HepG2 (cell line): ENCODE results near the gene DLG2. TPM values are rescaled to one million over a fixed set of nuclear protein-coding genes. Genes with fewer than 3 reads are reported as not detected.

Experiments
- ATAC-seq: fragments of 200-7000 bp; cut with Tn5 transposase; 3 replicates; pipeline ENCODE4 v1.9.1; 2020; ENCODE audit warnings: mild to moderate bottlenecking, moderate library complexity
- BruUV-seq: library from RNA; stranded (reverse); fragments of 400-500 nt; replicated peaks from 2 replicates; lab custom pipeline; 2021; lab: Mats Ljungman, UMichigan
- CTCF ChIA-PET: fragments of 300-600 bp; formaldehyde crosslinking; extraction: SDS; loops from one replicate; lab custom pipeline; 2021; ENCODE audit warnings: low total read pairs, inconsistent platforms, low intra/inter-chr PET ratio; lab: Yijun Ruan, JAX
- POLR2A ChIA-PET: fragments of 350-600 bp; sonication (Branson Sonifier 250); formaldehyde crosslinking; loops from one replicate; lab custom pipeline; 2020; ENCODE audit warnings: antibody characterized with exemption, inconsistent platforms; lab: Yijun Ruan, JAX
- DNase-seq: peaks from one replicate; pipeline ENCODE4 v3.0.0-alpha.2; 2015; ENCODE audit warnings: low spot score
- FAIRE-seq: peaks from 3 replicates; lab custom pipeline; 2011; peaks lifted over from hg19 to GRCh38; lab: Jason Lieb, UNC
- H2AFZ ChIP-seq: one replicate; pipeline ENCODE4 v1.6.1; 2011; ENCODE audit warnings: low read length, inconsistent platforms
- H3K27ac ChIP-seq: fragments of 300-600 bp; 3 replicates; pipeline ENCODE4 v1.8.0; 2011; ENCODE audit warnings: mixed run types, mild to moderate bottlenecking, mixed read lengths, low read length, inconsistent platforms; ENCODE audit not compliant: insufficient read depth; ENCODE audit errors: extremely low read length
- H3K27me3 ChIP-seq, 2 experiments: fragments of 200-600 bp in 1 of 2; 2 replicates in 1 of 2; 3 replicates in 1 of 2; pipeline versions ENCODE4 v1.6.0 to v1.8.0; 2011; ENCODE audit warnings: low read length in 2 of 2, mild to moderate bottlenecking in 2 of 2, moderate library complexity in 2 of 2, inconsistent platforms in 1 of 2; ENCODE audit not compliant: insufficient read depth in 2 of 2, control insufficient read depth in 1 of 2
- H3K36me3 ChIP-seq, 2 experiments: fragments of 200-600 bp in 1 of 2; replicated peaks in 1 of 2; 2 replicates in 1 of 2; 3 replicates in 1 of 2; pipeline versions ENCODE4 v1.5.1 to v1.8.0; 2011; ENCODE audit warnings: low read length in 2 of 2, inconsistent platforms in 1 of 2; ENCODE audit not compliant: insufficient read depth in 2 of 2, control insufficient read depth in 1 of 2
- H3K4me1 ChIP-seq: 2 replicates; pipeline ENCODE4 v1.5.1; 2012; ENCODE audit warnings: low read length, inconsistent platforms; ENCODE audit not compliant: insufficient read depth
- H3K4me2 ChIP-seq: 2 replicates; pipeline ENCODE4 v1.6.0; 2011; ENCODE audit warnings: low read depth, low read length, inconsistent platforms
- H3K4me3 ChIP-seq, 3 experiments: fragments of 200-600 bp in 1 of 3; sonication (generic), shearing (Covaris generic) in 1 of 3; replicated peaks in 1 of 3; 2 replicates each; pipeline ENCODE4 v1.5.1; 2011 to 2016; ENCODE audit warnings: low read length in 3 of 3, inconsistent platforms in 2 of 3, low read depth in 2 of 3, mild to moderate bottlenecking in 2 of 3, control low read depth in 1 of 3, mixed read lengths in 1 of 3; ENCODE audit not compliant: insufficient read depth in 1 of 3
- H3K79me2 ChIP-seq: one replicate; pipeline ENCODE4 v1.6.1; 2011; ENCODE audit warnings: low read length, inconsistent platforms; ENCODE audit not compliant: insufficient read depth
- H3K9ac ChIP-seq: 2 replicates; pipeline ENCODE4 v1.6.0; 2011; ENCODE audit warnings: mild to moderate bottlenecking, low read depth, low read length, inconsistent platforms; ENCODE audit not compliant: insufficient read depth
- H3K9me3 ChIP-seq: 2 replicates; pipeline ENCODE4 v1.5.1; 2012; ENCODE audit warnings: mild to moderate bottlenecking, low read length
- H4K20me1 ChIP-seq: 2 replicates; pipeline ENCODE4 v1.6.0; 2011; ENCODE audit warnings: inconsistent platforms, mild to moderate bottlenecking, low read length, moderate library complexity; ENCODE audit not compliant: insufficient read depth
- CEBPB ChIP-seq: IDR thresholded peaks from 2 replicates; pipeline ENCODE4 v1.6.1; 2011; ENCODE audit warnings: low read depth, low read length, improper control_type of control experiment, borderline replicate concordance
- MAFF ChIP-seq: IDR thresholded peaks from 2 replicates; pipeline ENCODE4 v1.6.1; 2011; ENCODE audit warnings: low read depth, low read length, improper control_type of control experiment
- MAFK ChIP-seq, 2 experiments: IDR thresholded peaks in 1 of 2; conservative IDR thresholded peaks in 1 of 2; 2 replicates each; pipeline ENCODE4 v1.6.1; 2011; ENCODE audit warnings: improper control_type of control experiment in 2 of 2, low read length in 2 of 2
- MEIS2 ChIP-seq: sonication (generic); formaldehyde crosslinking; IDR thresholded peaks from 2 replicates; pipeline ENCODE4 v1.9.0; 2021; ENCODE audit warnings: mild to moderate bottlenecking, missing genetic modification reagents
- MXD3 ChIP-seq: IDR thresholded peaks from 2 replicates; pipeline ENCODE4 v1.6.1; 2016; ENCODE audit warnings: mild to moderate bottlenecking, missing biosample characterization, missing genetic modification reagents
- NFKB2 ChIP-seq: sonication (generic); formaldehyde crosslinking; IDR thresholded peaks from 2 replicates; pipeline ENCODE4 v1.4.0; 2020; ENCODE audit warnings: missing genetic modification reagents, borderline replicate concordance
- ZNF672 ChIP-seq: sonication (generic); formaldehyde crosslinking; IDR thresholded peaks from 2 replicates; pipeline ENCODE4 v1.8.1; 2022; ENCODE audit warnings: missing genetic modification reagents
- WGBS: methylation state at CpG from one replicate; pipeline ENCODE4 v1.1.6; 2017; ENCODE audit warnings: low lambda C conversion rate; 5-methylcytosine and 5-hydroxymethylcytosine counted together
- in situ Hi-C: cut with HindIII; loops from 2 replicates; pipeline ENCODE4 v1.10.0; 2017; ENCODE audit warnings: low pct_unique_long_range_greater_than_20kb; ENCODE audit not compliant: extremely low pct_ligation_motif_present
- intact Hi-C: fragments of 100-400 bp; cut with micrococcal nuclease; formaldehyde crosslinking; loops from one replicate; pipeline ENCODE4 v1.10.0; 2022; ENCODE audit not compliant: unreplicated experiment
- polyA plus RNA-seq, 8 experiments: library from polyadenylated mRNA; depleted of rRNA in 3 of 8; stranded (reverse) in 7 of 8; unstranded in 1 of 8; fragments of >200 nt; fragmentation: Illumina TruSeq in 4 of 8; extraction: Trizol in 4 of 8; gene quantifications; 2 replicates each; pipeline versions ENCODE4 v1.2.1 to v1.2.3, GENCODE V29; 2011 to 2016; ENCODE audit warnings: low read depth in 4 of 8, missing spikeins in 1 of 8, mixed read lengths in 1 of 8; ENCODE audit not compliant: insufficient read depth in 1 of 8
- total RNA-seq, 5 experiments: library from RNA; depleted of rRNA; stranded (reverse); fragments of >200 nt; fragmentation: Illumina TruSeq; extraction: Trizol; gene quantifications; 2 replicates each; pipeline ENCODE4 v1.2.3, GENCODE V29; 2016; ENCODE audit warnings: low read depth in 1 of 5
- TF ChIP-seq, protein P1 (sequence below): sonication (generic); formaldehyde crosslinking; IDR thresholded peaks from 2 replicates; pipeline ENCODE4 v1.5.1; 2020; ENCODE audit warnings: missing genetic modification reagents, mild to moderate bottlenecking, borderline replicate concordance

The DLG2 gene
- total and polyA plus RNA-seq, 2 of the 13 experiments (the other 11 are each of a cell fraction or from before 2014, with no cell fraction given), result 0.46 to 1.0 TPM

DNA sequence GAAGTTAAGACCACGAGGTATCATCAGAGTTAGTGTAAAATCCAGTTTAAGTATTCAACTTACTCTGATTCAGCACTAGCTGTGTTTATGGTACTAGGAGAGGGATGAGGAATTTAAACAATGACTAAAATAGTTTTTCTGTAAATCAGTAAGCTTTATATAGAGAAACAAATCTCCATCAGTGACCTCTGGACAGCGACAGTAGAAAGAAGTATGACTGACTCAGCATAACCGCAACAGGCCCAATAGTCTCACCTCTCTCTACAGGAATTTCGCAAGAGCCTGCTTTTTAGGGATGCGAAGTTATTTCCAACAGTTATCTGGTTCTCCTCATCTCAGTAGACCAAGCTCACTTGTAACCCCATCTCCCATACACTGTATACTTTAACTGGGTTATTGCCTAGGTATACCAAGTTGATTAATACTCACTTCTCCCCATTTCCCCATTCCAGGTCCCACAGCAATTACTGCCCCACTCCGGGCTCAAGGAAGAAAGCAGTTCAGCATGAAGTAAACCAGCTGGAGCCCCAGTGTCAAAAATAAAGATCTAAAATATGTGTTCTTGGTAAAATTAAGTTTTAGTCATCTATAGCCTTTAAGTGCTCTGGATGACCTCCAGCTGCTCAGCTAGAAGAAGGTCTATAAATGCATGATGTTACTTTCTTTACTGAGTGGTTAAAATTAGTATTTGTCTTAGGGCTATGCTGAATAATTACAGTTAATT lies 1570.3 kb downstream of the DLG2 start:
- Histone ChIP-seq H3K9me3 (no peaks in the 10 kb centered on the region), H3K9ac (no peak overlapping the region), H2AFZ (no peak overlapping the region), H3K36me3 (no peaks in the 10 kb centered on the region), H3K79me2 (no peaks in the 10 kb centered on the region), H3K27ac (no peak overlapping the region), H3K4me3 (no peak overlapping the region), H3K27me3 (no peaks in the 10 kb centered on the region), H3K4me2 (no peak overlapping the region), H4K20me1 (no peaks in the 10 kb centered on the region), H3K4me1 (no peaks in the 10 kb centered on the region)
- no TSS peak for BruUV-seq
- intact Hi-C loops, result no loop called here
- no peak for FAIRE-seq
- in situ Hi-C loops, result no loop called here
- 23% methylated on average over 6 of the region's 6 CpGs for WGBS
- CTCF ChIA-PET, result no interaction called here
- DNase-seq, result no peak
- POLR2A ChIA-PET, result no interaction called here
- ATAC-seq, result no peak
- TF ChIP-seq ZNF672 (CRISPR knock-in tag) (no peak), MAFF (peak; percentile 68), MEIS2 (CRISPR knock-in tag) (no peak), CEBPB (peak; percentile 49; the same call in 1 of the 2 replicates), MXD3 (CRISPR knock-in tag) (no peak), NFKB2 (no peak), MAFK (conservative IDR thresholded peaks at IDR 0.05 in 1 of 2, IDR thresholded peaks at IDR 0.05 in 1 of 2; ENCODE audit: low read length in 2 of 2) (peak; percentile 70 to 77)
- TF ChIP-seq, protein P1, sequence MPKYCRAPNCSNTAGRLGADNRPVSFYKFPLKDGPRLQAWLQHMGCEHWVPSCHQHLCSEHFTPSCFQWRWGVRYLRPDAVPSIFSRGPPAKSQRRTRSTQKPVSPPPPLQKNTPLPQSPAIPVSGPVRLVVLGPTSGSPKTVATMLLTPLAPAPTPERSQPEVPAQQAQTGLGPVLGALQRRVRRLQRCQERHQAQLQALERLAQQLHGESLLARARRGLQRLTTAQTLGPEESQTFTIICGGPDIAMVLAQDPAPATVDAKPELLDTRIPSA (CRISPR knock-in tag), result no peak
- TF ChIP-seq, all 625 proteins: peak for 3
